LNCAP (cell line): ENCODE results near the gene KRT84.
A peak's percentile ranks its signal among the peaks of the same experiment; 100 is the strongest.

Experiments used
- TF ChIP-seq, protein P1 (sequence below): fragments of 450-650 bp; IDR thresholded peaks from 2 replicates; pipeline ENCODE4 v1.5.1; 2017; ENCODE audit warnings: mild to moderate bottlenecking

The KRT84 gene

GRCh38 chr12:52363111-52363679, 22.3 kb downstream of the KRT84 start:
- TF ChIP-seq, protein P1, sequence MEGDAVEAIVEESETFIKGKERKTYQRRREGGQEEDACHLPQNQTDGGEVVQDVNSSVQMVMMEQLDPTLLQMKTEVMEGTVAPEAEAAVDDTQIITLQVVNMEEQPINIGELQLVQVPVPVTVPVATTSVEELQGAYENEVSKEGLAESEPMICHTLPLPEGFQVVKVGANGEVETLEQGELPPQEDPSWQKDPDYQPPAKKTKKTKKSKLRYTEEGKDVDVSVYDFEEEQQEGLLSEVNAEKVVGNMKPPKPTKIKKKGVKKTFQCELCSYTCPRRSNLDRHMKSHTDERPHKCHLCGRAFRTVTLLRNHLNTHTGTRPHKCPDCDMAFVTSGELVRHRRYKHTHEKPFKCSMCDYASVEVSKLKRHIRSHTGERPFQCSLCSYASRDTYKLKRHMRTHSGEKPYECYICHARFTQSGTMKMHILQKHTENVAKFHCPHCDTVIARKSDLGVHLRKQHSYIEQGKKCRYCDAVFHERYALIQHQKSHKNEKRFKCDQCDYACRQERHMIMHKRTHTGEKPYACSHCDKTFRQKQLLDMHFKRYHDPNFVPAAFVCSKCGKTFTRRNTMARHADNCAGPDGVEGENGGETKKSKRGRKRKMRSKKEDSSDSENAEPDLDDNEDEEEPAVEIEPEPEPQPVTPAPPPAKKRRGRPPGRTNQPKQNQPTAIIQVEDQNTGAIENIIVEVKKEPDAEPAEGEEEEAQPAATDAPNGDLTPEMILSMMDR = no peak

DNA sequence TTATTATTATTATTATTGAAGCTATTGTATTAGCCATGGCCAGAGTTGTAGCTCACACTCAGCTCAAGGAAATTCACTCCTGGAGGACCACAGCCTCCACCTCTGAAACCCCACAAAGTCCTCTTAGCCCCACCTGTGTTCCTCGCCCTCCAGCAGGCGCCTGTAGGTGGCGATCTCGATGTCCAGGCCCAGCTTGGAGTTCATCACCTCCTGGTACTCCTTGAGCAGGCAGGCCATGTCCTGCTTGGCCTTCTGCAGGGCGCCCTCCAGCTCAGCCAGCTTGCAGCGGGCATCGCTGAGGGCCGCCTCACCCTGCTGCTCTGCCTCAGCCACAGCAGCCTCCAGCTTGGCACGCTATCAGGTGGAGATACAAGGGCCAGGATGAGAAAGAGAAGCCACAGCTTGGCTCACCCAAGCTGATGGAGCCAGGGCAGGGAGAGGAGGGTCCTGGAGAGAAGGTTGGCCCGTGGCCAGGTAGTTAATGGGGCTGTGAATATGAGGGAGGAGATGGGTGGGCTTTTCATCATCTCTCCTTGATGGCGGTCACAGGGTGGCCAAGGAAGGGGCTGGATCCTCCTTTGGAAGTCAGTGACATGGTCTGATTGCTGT, 23.2 kb downstream of the KRT84 start:
- TF ChIP-seq, protein P1 = peak; percentile 35; the same call in 1 of the 2 replicates

GRCh38 chr12:52361553-52361952, 23.9 kb downstream of the KRT84 start:
- TF ChIP-seq, protein P1 = no peak

- TF ChIP-seq, protein P1 = no peak
These were observed 24.7 kb downstream of the KRT84 start for GRCh38 chr12:52360663-52361271.

- TF ChIP-seq, protein P1 = no peak
These were observed 25.3 kb downstream of the KRT84 start for GRCh38 chr12:52360106-52360662.

- TF ChIP-seq, protein P1 = no peak
These were observed 25.8 kb downstream of the KRT84 start for GRCh38 chr12:52359621-52360061.

DNA sequence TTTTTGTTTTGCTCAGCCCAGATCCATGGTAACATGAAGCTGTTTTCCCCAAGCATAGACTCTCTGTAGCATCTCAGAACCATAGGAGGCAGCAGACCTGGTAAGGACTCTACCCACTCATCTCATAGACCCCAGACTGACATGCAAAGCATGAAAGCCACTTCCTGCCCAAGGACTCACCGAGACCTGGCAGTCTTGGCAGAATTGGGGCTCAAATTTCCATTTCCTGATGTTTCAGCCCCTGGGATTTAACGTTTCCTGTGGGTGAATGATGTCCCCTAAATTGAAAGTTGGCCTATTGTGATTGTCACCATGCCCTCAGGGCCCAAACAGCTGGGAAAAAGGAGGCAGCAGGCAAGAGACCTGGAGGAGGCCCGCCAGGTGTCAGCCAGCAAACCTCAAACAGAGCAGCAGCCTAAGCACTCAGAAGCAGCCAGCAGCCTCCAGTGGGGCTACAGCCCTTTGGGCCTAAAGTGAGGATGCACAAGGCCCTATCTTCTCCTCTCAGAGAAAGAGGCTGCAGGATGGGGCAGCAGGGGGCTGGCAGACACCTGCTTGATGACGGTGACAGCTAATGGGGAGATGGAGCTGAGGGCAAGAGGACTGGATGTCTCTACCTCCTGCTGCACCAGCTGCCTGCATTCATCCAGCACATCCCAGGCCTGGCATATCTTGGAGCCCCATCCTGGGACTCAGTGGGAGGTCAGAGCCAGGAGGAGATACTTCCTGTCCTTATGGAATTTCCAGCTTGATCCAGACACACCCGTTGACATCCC, 26.7 kb downstream of the KRT84 start:
- TF ChIP-seq, protein P1 = no peak
